ENCODE results near the gene UBALD1.

DNA sequence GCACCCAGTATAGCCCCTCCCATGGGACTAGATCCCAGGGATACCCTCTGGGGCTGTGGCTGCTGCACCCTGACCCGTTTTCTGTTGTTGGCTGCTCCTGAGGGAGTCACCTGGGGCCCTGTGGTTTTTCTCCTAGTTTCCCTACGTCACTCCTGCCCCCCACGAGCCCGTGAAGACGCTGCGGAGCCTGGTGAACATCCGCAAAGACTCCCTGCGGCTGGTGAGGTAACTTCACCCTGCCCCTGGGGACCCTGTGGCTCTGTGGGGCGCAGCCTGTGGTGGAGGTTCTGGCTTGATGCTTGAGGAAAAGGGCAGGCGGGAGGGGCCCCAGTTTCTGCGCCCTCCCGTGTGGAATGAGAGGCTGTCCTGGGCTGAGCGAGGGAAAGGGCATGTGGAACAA lies 37.1 kb upstream of the UBALD1 start:
- no peak for TF ChIP-seq EZH2 (IDR thresholded peaks at IDR 0.05; ENCODE audit: borderline replicate concordance, low read length)
- TF ChIP-seq, protein P1, sequence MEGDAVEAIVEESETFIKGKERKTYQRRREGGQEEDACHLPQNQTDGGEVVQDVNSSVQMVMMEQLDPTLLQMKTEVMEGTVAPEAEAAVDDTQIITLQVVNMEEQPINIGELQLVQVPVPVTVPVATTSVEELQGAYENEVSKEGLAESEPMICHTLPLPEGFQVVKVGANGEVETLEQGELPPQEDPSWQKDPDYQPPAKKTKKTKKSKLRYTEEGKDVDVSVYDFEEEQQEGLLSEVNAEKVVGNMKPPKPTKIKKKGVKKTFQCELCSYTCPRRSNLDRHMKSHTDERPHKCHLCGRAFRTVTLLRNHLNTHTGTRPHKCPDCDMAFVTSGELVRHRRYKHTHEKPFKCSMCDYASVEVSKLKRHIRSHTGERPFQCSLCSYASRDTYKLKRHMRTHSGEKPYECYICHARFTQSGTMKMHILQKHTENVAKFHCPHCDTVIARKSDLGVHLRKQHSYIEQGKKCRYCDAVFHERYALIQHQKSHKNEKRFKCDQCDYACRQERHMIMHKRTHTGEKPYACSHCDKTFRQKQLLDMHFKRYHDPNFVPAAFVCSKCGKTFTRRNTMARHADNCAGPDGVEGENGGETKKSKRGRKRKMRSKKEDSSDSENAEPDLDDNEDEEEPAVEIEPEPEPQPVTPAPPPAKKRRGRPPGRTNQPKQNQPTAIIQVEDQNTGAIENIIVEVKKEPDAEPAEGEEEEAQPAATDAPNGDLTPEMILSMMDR (IDR thresholded peaks at IDR 0.05; ENCODE audit: low read length), result no peak
